Measurements from ENCODE around the gene FILIP1L. TPM values are rescaled to one million over a fixed set of nuclear protein-coding genes. Genes with fewer than 3 reads are reported as not detected.

FILIP1L gene
- total and polyA plus RNA-seq, 8 donors = 10.6 to 98.4 (median 57.0) TPM

GRCh38 chr3:99878005-99878404, 236.3 kb downstream of the FILIP1L start:
- Histone ChIP-seq H3K4me3 (no peak overlapping the region), H3K9me3 (no peaks in the 10 kb centered on the region), H3K4me1 (peaks cover 2 to 50% (median 23%) of the 10 kb centered on the region in 4 donors), H3K27ac (peak overlapping the region in 4 of 5 donors; percentile 89 to 96 (median 92)), H3K36me3 (no peaks in the 10 kb centered on the region), H3K27me3 (no peaks in the 10 kb centered on the region)
- WGBS, 5 donors = 92 to 100% (median 98%) methylated on average over 1 of the region's 1 CpG
- TF ChIP-seq POLR2AphosphoS5 (IDR thresholded peaks at IDR 0.05) = peak in 2 of 3 donors; percentile 68 to 72
- no peak for TF ChIP-seq POLR2A (IDR thresholded peaks at IDR 0.05)
- no peak for TF ChIP-seq CTCF (IDR thresholded peaks at IDR 0.05)
- intact Hi-C loops (cut with DNase I; ENCODE audit: low total_unique reads) = no loop called here
- DNase-seq = peak in 1 of 2 donors; percentile 58

GRCh38 chr3:99877031-99877579, 237.2 kb downstream of the FILIP1L start:
- no peaks in the 10 kb centered on the region for H3K9me3 ChIP-seq
- TF ChIP-seq POLR2AphosphoS5 (IDR thresholded peaks at IDR 0.05) (no peak), POLR2A (IDR thresholded peaks at IDR 0.05) (no peak), CTCF (IDR thresholded peaks at IDR 0.05) (no peak), EP300 (IDR thresholded peaks at IDR 0.05) (no peak)
- H3K4me1 ChIP-seq = peaks cover 4 to 56% (median 29%) of the 10 kb centered on the region in 4 donors
- intact Hi-C loops (cut with DNase I; ENCODE audit: low total_unique reads) = no loop called here
- H3K27me3 ChIP-seq = no peaks in the 10 kb centered on the region
- peak overlapping the region in 1 of 4 donors; percentile 55 for H3K4me3 ChIP-seq
- DNase-seq = no peak
- no peaks in the 10 kb centered on the region for H3K36me3 ChIP-seq
- H3K27ac ChIP-seq = peak overlapping the region in 4 of 5 donors; percentile 89 to 96 (median 92)
- 79 to 88% (median 83%) methylated on average over 4 of the region's 4 CpGs for WGBS, 5 donors

- WGBS, 5 donors = 2 to 8% (median 3%) methylated on average over 19 to 63 of the region's 63 CpGs
- intact Hi-C loops (cut with DNase I; ENCODE audit: low total_unique reads) = no loop called here
- no peaks in the 10 kb centered on the region for H3K9me3 ChIP-seq
These were observed 238.1 kb downstream of the FILIP1L start for GRCh38 chr3:99875929-99876841.

More at GRCh38 chr3:99875929-99876841, 238.1 kb downstream of the FILIP1L start:
- Histone ChIP-seq H3K36me3 (no peaks in the 10 kb centered on the region), H3K4me3 (peak overlapping the region; percentile 55 to 77 (median 65)), H3K4me1 (peaks cover 7 to 58% (median 37%) of the 10 kb centered on the region in 4 donors), H3K27ac (peak overlapping the region; percentile 89 to 96 (median 92)), H3K27me3 (no peaks in the 10 kb centered on the region)
- DNase-seq = peak; percentile 84 to 96
- TF ChIP-seq POLR2A (IDR thresholded peaks at IDR 0.05) (peak in 1 of 4 donors; percentile 35), POLR2AphosphoS5 (IDR thresholded peaks at IDR 0.05) (peak; percentile 93 to 96 (median 94)), CTCF (IDR thresholded peaks at IDR 0.05) (no peak)

All from stomach (tissue), 9 donors.